ENCODE data around the gene COIL. TPM values are rescaled to one million over a fixed set of nuclear protein-coding genes. Genes with fewer than 3 reads are reported as not detected.

The COIL gene
- total and polyA plus RNA-seq, 9 of the 15 experiments (the other 6 are each of a cell fraction or from before 2014, with no cell fraction given) = 23.9 to 41.3 (median 28.7) TPM

- TF ChIP-seq FOXK2 (conservative IDR thresholded peaks at IDR 0.05 in 1 of 2, IDR thresholded peaks at IDR 0.05 in 1 of 2; ENCODE audit: low read depth in 2 of 2) (no peak), ZNF174 (CRISPR knock-in tag; IDR thresholded peaks at IDR 0.05) (no peak), CREB5 (CRISPR knock-in tag; IDR thresholded peaks at IDR 0.05) (no peak), GATA2 (CRISPR knock-in tag; IDR thresholded peaks at IDR 0.05) (no peak), ELK1 (CRISPR knock-in tag; IDR thresholded peaks at IDR 0.05) (no peak), KDM5B (IDR thresholded peaks at IDR 0.05; ENCODE audit: insufficient replicate concordance, low read depth, low read length) (peak; percentile 61), ZNF584 (CRISPR knock-in tag; IDR thresholded peaks at IDR 0.05; ENCODE audit: low read depth) (no peak), RBM39 (optimal IDR thresholded peaks at IDR 0.05; ENCODE audit: low read depth, low read length) (peak; percentile 2), NCOA1 (IDR thresholded peaks at IDR 0.05; ENCODE audit: low read depth) (no peak), ZNF408 (CRISPR knock-in tag; IDR thresholded peaks at IDR 0.05; ENCODE audit: low read depth) (no peak), SMARCA5 (IDR thresholded peaks at IDR 0.05) (no peak), MECOM (CRISPR knock-in tag; IDR thresholded peaks at IDR 0.05) (no peak), ZNF197 (CRISPR knock-in tag; IDR thresholded peaks at IDR 0.05; ENCODE audit: low read depth) (no peak), PRPF4 (IDR thresholded peaks at IDR 0.05; ENCODE audit: insufficient read depth, low read depth, low read length, poor library complexity, severe bottlenecking) (no peak), FOXO4 (CRISPR knock-in tag; IDR thresholded peaks at IDR 0.05) (no peak), ASH1L (IDR thresholded peaks at IDR 0.05; ENCODE audit: borderline replicate concordance, low read depth, partially characterized antibody) (peak; percentile 32)
Observed at GRCh38 chr17:56914581-56915273, 46.1 kb downstream of the COIL start (continued).
